WTC11 (cell line): Measurements from ENCODE around the gene GPS2. TPM values are rescaled to one million over a fixed set of nuclear protein-coding genes. Genes with fewer than 3 reads are reported as not detected.

Source experiments
- ATF3 ChIP-seq: sonication (generic); formaldehyde crosslinking; conservative IDR thresholded peaks from 2 replicates; pipeline ENCODE4 v1.8.1; 2022; ENCODE audit warnings: mild to moderate bottlenecking, missing genetic modification reagents
- CBFB ChIP-seq: sonication (generic); formaldehyde crosslinking; IDR thresholded peaks from 2 replicates; pipeline ENCODE4 v1.8.1; 2022; ENCODE audit warnings: mild to moderate bottlenecking, low read depth, missing genetic modification reagents
- CREB1 ChIP-seq: sonication (generic); formaldehyde crosslinking; IDR thresholded peaks from 2 replicates; pipeline ENCODE4 v1.8.0; 2023; ENCODE audit warnings: mild to moderate bottlenecking, missing genetic modification reagents
- E2F5 ChIP-seq: sonication (generic); formaldehyde crosslinking; IDR thresholded peaks from 2 replicates; pipeline ENCODE4 v1.8.1; 2022; ENCODE audit warnings: mild to moderate bottlenecking, moderate library complexity, missing genetic modification reagents
- ESRRA ChIP-seq: sonication (generic); formaldehyde crosslinking; IDR thresholded peaks from 2 replicates; pipeline ENCODE4 v1.8.1; 2022; ENCODE audit warnings: mild to moderate bottlenecking, missing genetic modification reagents, borderline replicate concordance
- FOXP1 ChIP-seq: sonication (generic); formaldehyde crosslinking; IDR thresholded peaks from 2 replicates; pipeline ENCODE4 v1.8.0; 2022; ENCODE audit warnings: missing genetic modification reagents, mild to moderate bottlenecking, moderate library complexity, borderline replicate concordance
- FOXP4 ChIP-seq: sonication (generic); formaldehyde crosslinking; IDR thresholded peaks from 2 replicates; pipeline ENCODE4 v1.8.0; 2022; ENCODE audit warnings: mild to moderate bottlenecking, missing genetic modification reagents
- HMGXB4 ChIP-seq: sonication (generic); formaldehyde crosslinking; IDR thresholded peaks from 2 replicates; pipeline ENCODE4 v1.8.1; 2023; ENCODE audit warnings: mild to moderate bottlenecking, moderate library complexity, missing genetic modification reagents
- IRF2 ChIP-seq: sonication (generic); formaldehyde crosslinking; IDR thresholded peaks from 2 replicates; pipeline ENCODE4 v1.8.0; 2022; ENCODE audit warnings: low read depth, missing genetic modification reagents, borderline replicate concordance
- JAZF1 ChIP-seq: fragments of 250-450 bp; sonication (Bioruptor Pico); IDR thresholded peaks from 2 replicates; pipeline ENCODE4 v1.9.0; 2021; ENCODE audit warnings: moderate library complexity, mild to moderate bottlenecking, inconsistent platforms
- MAX ChIP-seq: sonication (generic); formaldehyde crosslinking; IDR thresholded peaks from 2 replicates; pipeline ENCODE4 v1.8.0; 2022; ENCODE audit warnings: mild to moderate bottlenecking, missing genetic modification reagents
- MXD4 ChIP-seq: fragments of 250-450 bp; sonication (Bioruptor Pico); IDR thresholded peaks from 2 replicates; pipeline ENCODE4 v1.8.0; 2021; ENCODE audit warnings: mild to moderate bottlenecking, moderate library complexity, borderline replicate concordance
- NFE2L1 ChIP-seq: sonication (generic); formaldehyde crosslinking; IDR thresholded peaks from 2 replicates; pipeline ENCODE4 v1.8.1; 2023; ENCODE audit warnings: missing genetic modification reagents
- NFYB ChIP-seq: sonication (generic); formaldehyde crosslinking; conservative IDR thresholded peaks from 2 replicates; pipeline ENCODE4 v1.8.0; 2022; ENCODE audit warnings: low read depth, missing genetic modification reagents
- NR2C2 ChIP-seq: sonication (generic); formaldehyde crosslinking; IDR thresholded peaks from 2 replicates; pipeline ENCODE4 v1.8.0; 2022; ENCODE audit warnings: mild to moderate bottlenecking, missing genetic modification reagents
- RELA ChIP-seq: sonication (generic); formaldehyde crosslinking; IDR thresholded peaks from 2 replicates; pipeline ENCODE4 v1.8.1; 2022; ENCODE audit warnings: missing genetic modification reagents, mild to moderate bottlenecking, borderline replicate concordance
- RORB ChIP-seq: fragments of 250-450 bp; sonication (Bioruptor Pico); IDR thresholded peaks from 2 replicates; pipeline ENCODE4 v1.9.0; 2021; ENCODE audit warnings: mild to moderate bottlenecking
- SMAD4 ChIP-seq: sonication (generic); formaldehyde crosslinking; IDR thresholded peaks from 2 replicates; pipeline ENCODE4 v1.8.0; 2022; ENCODE audit warnings: mild to moderate bottlenecking, missing genetic modification reagents
- SOX15 ChIP-seq: fragments of 250-450 bp; sonication (Bioruptor Pico); IDR thresholded peaks from 2 replicates; pipeline ENCODE4 v1.9.0; 2021; ENCODE audit warnings: mild to moderate bottlenecking
- TCF7 ChIP-seq: sonication (generic); formaldehyde crosslinking; IDR thresholded peaks from 2 replicates; pipeline ENCODE4 v1.8.0; 2022; ENCODE audit warnings: mild to moderate bottlenecking, low read depth, missing genetic modification reagents, moderate library complexity
- ZBTB21 ChIP-seq: sonication (generic); formaldehyde crosslinking; IDR thresholded peaks from 2 replicates; pipeline ENCODE4 v1.8.1; 2023; ENCODE audit warnings: mild to moderate bottlenecking, missing genetic modification reagents, borderline replicate concordance
- ZBTB43 ChIP-seq: sonication (generic); formaldehyde crosslinking; IDR thresholded peaks from 2 replicates; pipeline ENCODE4 v1.8.1; 2023; ENCODE audit warnings: mild to moderate bottlenecking, missing genetic modification reagents
- ZMAT4 ChIP-seq: fragments of 250-450 bp; sonication (Bioruptor Pico); IDR thresholded peaks from 2 replicates; pipeline ENCODE4 v1.9.0; 2021; ENCODE audit warnings: mild to moderate bottlenecking
- ZNF121 ChIP-seq: sonication (generic); formaldehyde crosslinking; IDR thresholded peaks from 2 replicates; pipeline ENCODE4 v1.8.0; 2023; ENCODE audit warnings: missing genetic modification reagents
- ZNF138 ChIP-seq: sonication (generic); formaldehyde crosslinking; conservative IDR thresholded peaks from 2 replicates; pipeline ENCODE4 v1.8.1; 2022; ENCODE audit warnings: mild to moderate bottlenecking, moderate library complexity, missing genetic modification reagents
- ZNF512 ChIP-seq: sonication (generic); formaldehyde crosslinking; IDR thresholded peaks from 2 replicates; pipeline ENCODE4 v1.8.1; 2022; ENCODE audit warnings: missing genetic modification reagents, borderline replicate concordance
- ZNF532 ChIP-seq: fragments of 250-450 bp; sonication (Bioruptor Pico); IDR thresholded peaks from 2 replicates; pipeline ENCODE4 v1.9.0; 2021; ENCODE audit warnings: mild to moderate bottlenecking, borderline replicate concordance
- ZNF671 ChIP-seq: fragments of 250-450 bp; sonication (Bioruptor Pico); IDR thresholded peaks from 2 replicates; pipeline ENCODE4 v1.8.0; 2021; ENCODE audit warnings: mild to moderate bottlenecking
- total RNA-seq: library from RNA; stranded (reverse); gene quantifications from 3 replicates; pipeline ENCODE4 v1.2.3, GENCODE V29; 2021

Gene GPS2
- total RNA-seq, 1 experiment from 2014 or later: 55.9 TPM

- TF ChIP-seq CREB1 (no peak), NR2C2 (CRISPR knock-in tag) (no peak), JAZF1 (CRISPR knock-in tag) (no peak), NFE2L1 (CRISPR knock-in tag) (no peak), FOXP4 (peak; percentile 69; the same call in 1 of the 2 replicates), ZNF138 (CRISPR knock-in tag) (no peak; the same call in 1 of the 2 replicates), ZNF121 (CRISPR knock-in tag) (0 out of 2 replicates have a peak, but pooled peaks have one; percentile 40), SMAD4 (no peak), MAX (CRISPR knock-in tag) (peak; percentile 60; the same call in 1 of the 2 replicates), ZMAT4 (CRISPR knock-in tag) (no peak), ESRRA (CRISPR knock-in tag) (no peak), FOXP1 (no peak), ZBTB21 (CRISPR knock-in tag) (0 out of 2 replicates have a peak, but pooled peaks have one; percentile 46), RELA (CRISPR knock-in tag) (no peak), NFYB (CRISPR knock-in tag) (no peak), E2F5 (no peak), ZNF671 (CRISPR knock-in tag) (no peak), CBFB (CRISPR knock-in tag) (no peak), ATF3 (CRISPR knock-in tag) (no peak), ZNF512 (no peak), HMGXB4 (peak; percentile 62; the same call in 1 of the 2 replicates), RORB (CRISPR knock-in tag) (no peak), TCF7 (CRISPR knock-in tag) (no peak), IRF2 (CRISPR knock-in tag) (no peak), ZBTB43 (no peak), SOX15 (CRISPR knock-in tag) (no peak), MXD4 (CRISPR knock-in tag) (no peak), ZNF532 (no peak)
These were observed 41.0 kb upstream of the GPS2 start (continued) for GRCh38 chr17:7356072-7356549.
